Kidney epithelial cell (primary cell): ENCODE results near the gene FAM53B. TPM values are rescaled to one million over a fixed set of nuclear protein-coding genes. Genes with fewer than 3 reads are reported as not detected.

Experiments
- DNase-seq: peaks from one replicate; pipeline ENCODE4 v3.0.0-alpha.2; 2010; ENCODE audit warnings: low read depth
- H3K27me3 ChIP-seq: 2 replicates; pipeline ENCODE4 v1.6.0; 2011; ENCODE audit warnings: low read length; ENCODE audit not compliant: control insufficient read depth, insufficient read depth
- H3K36me3 ChIP-seq: 2 replicates; pipeline ENCODE4 v1.5.1; 2011; ENCODE audit warnings: low read length; ENCODE audit not compliant: control insufficient read depth, insufficient read depth
- H3K4me3 ChIP-seq: 2 replicates; pipeline ENCODE4 v1.5.1; 2011; ENCODE audit warnings: low read depth, mild to moderate bottlenecking, control low read depth, low read length
- total RNA-seq: library from RNA; depleted of rRNA; stranded (reverse); fragments of >200 nt; gene quantifications from 2 replicates; pipeline ENCODE4 v1.2.3, GENCODE V29; 2015
- TF ChIP-seq, protein P1 (sequence below): IDR thresholded peaks from 2 replicates; pipeline ENCODE4 v1.5.1; 2011; ENCODE audit warnings: mild to moderate bottlenecking, moderate library complexity, low read length, control low read depth, inconsistent platforms; ENCODE audit not compliant: insufficient read depth, poor library complexity, severe bottlenecking

The FAM53B gene
- total RNA-seq, 1 donor from 2014 or later = 16.1 TPM

DNA sequence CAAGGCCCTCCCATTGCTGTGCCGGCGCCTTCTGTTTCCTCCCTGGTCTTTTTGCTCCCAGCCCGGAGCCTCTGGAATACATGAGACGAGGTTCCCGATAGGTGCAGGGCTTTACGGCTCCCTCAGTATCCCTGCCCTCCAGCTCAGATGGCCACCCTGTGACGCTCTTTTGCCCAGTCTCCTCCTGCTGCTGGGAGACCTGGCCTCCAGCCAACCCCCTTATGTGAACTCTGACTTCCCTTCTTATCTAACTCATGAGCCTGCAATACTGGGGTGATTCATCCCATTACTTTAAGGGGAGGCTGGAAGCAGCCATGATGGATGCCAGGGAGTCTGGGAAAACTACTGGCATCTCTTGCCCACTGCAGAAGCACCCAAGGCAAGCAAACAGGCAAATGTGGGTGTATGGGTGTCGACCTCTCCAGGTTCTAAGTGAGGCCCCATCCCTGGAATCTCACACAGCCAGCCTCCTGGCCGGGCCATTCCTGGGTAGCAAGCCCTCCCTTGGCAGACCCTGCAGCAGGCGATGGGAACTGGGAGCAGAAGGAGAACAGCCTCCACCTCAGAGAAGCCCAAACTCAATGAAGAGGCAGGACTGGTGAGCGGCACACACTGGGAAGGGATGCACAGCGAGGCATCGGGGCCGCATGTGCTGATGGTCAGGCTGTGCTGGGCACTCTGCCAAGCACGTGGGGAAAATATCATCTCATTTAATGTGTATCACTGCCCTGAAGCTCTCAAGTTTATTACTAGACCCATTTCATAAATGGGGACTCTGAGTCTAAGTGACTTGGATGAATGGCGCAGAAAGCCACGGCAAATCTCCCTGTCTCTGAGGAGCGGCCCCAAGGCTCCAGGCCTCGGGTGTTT is 97.5 kb downstream of the FAM53B start:
- H3K27me3 ChIP-seq = no peaks in the 10 kb centered on the region
- no peaks in the 10 kb centered on the region for H3K36me3 ChIP-seq
- no peak for DNase-seq
- TF ChIP-seq, protein P1, sequence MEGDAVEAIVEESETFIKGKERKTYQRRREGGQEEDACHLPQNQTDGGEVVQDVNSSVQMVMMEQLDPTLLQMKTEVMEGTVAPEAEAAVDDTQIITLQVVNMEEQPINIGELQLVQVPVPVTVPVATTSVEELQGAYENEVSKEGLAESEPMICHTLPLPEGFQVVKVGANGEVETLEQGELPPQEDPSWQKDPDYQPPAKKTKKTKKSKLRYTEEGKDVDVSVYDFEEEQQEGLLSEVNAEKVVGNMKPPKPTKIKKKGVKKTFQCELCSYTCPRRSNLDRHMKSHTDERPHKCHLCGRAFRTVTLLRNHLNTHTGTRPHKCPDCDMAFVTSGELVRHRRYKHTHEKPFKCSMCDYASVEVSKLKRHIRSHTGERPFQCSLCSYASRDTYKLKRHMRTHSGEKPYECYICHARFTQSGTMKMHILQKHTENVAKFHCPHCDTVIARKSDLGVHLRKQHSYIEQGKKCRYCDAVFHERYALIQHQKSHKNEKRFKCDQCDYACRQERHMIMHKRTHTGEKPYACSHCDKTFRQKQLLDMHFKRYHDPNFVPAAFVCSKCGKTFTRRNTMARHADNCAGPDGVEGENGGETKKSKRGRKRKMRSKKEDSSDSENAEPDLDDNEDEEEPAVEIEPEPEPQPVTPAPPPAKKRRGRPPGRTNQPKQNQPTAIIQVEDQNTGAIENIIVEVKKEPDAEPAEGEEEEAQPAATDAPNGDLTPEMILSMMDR = no peak
- H3K4me3 ChIP-seq = no peak overlapping the region

DNA sequence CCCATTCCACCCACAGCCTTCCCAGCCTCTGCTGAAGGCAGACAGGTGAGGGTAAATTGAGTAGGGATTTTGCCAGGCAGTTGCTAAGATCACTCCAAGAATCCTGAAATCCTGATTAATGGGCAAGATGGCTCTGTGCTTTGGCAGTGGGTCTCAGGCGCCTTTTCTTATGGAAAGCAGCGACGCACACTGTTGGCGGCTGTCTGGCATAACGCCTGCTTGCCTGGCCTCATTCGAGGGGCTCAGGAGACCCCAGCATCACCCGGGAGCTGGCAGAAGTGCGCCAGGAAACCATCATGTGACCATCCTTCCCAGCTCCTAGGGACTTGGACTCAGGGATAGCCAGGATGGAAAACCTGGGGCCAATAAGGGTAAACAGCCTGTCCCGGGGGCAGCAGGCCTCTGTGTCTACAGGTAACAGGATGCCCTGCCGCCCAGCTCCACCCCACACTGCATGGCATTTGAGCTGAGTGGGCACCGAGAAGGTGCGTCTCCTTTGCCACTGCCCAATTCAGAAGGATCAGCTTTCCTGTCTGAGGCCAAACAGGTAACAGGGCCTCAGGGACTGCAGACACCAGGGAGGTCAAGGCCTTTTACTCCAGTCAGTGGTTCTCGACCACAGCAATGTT is 98.6 kb downstream of the FAM53B start:
- no peak overlapping the region for H3K4me3 ChIP-seq
- DNase-seq = no peak
- no peaks in the 10 kb centered on the region for H3K27me3 ChIP-seq
- TF ChIP-seq, protein P1 = no peak
- no peaks in the 10 kb centered on the region for H3K36me3 ChIP-seq

DNA sequence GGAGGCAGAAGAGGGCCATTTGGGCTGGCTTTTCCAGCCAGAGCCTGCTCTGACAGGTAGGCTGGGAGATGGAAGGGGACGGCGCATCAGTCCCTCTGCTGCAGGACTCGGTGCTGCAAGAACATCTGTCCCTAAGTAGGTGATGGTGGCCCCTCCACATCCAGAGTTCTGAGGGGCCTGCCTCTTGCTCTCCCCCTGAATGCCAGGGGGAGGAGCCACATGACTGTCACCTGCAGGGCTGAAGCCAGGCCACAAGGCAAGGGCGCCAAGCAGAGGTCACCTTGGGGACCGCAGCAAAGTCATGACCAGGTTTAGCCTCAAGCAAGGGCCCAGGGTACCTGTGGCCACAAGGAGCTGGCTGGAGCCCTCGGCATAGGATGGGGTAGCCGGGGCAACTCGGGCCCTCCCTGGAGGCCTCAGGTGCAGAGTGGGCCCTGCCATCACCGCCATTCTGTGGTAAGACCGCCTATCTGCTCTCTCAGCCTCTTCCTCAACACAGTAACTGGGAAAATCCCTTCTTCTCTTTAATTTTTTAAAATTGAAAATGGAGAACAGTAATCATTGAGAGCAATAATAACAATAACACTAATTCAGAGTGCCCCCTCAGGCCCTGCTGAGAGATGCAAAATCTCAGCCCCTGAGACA is 99.3 kb downstream of the FAM53B start:
- no peaks in the 10 kb centered on the region for H3K36me3 ChIP-seq
- DNase-seq = no peak
- H3K27me3 ChIP-seq = no peaks in the 10 kb centered on the region
- TF ChIP-seq, protein P1 = no peak
- H3K4me3 ChIP-seq = no peak overlapping the region

DNA sequence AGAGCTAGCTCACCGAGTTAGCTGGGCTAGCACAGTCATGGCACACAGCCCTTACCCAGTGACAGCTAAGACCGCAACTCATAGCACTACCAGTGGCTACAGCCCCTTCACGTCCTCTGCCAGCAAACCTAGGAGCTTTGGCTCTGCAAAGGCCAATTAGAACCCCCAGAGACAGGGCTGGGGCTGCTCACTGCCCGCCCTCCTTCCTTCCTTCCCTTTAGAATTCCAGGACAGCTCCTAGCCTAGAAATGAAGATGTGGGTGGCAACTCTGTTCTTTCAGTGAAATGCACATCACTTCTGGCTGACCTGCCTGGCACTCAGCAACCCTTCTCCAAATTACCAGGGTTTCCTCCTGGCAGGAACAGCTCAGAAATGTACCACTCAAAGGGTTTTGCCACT is 99.9 kb downstream of the FAM53B start:
- no peaks in the 10 kb centered on the region for H3K36me3 ChIP-seq
- TF ChIP-seq, protein P1 = no peak
- H3K27me3 ChIP-seq = no peaks in the 10 kb centered on the region
- no peak for DNase-seq
- no peak overlapping the region for H3K4me3 ChIP-seq

DNA sequence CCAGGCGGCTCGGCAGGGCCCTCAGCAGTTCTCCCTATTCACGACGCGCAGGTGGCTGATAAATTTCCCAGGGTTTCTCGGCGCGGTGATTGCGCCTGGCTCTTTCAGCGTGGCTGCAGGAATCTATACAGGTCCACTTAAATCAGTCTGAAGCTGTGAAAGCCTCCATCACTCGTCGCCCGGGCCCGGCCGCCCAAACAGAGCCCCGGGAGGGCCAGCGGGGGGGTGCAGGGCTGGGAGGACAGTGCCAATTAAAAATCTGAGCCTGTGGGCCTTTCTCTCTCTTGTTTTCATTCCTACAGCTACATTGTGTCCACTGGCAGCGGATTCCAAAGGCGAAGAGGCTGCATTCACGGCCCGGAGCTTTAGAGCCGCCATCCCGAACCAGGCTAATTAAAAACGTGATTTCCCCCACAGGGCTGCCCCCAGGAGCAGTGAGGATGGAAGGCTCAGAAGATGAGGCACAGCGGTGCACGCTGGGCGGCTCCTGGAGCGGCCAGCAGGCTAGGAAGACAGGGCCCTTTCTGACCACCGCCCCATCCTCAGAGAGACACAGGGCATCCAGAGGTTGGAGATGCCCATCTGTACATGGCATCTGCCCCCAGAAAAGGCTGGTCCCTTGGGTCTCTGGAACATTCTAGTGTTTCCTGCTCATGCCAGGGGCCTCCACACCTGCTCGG is 100.7 kb downstream of the FAM53B start:
- TF ChIP-seq, protein P1 = no peak
- Histone ChIP-seq H3K4me3 (no peak overlapping the region), H3K27me3 (no peaks in the 10 kb centered on the region), H3K36me3 (no peaks in the 10 kb centered on the region)
- DNase-seq = no peak
